ENCODE measurements around the gene HIPK2. TPM values are rescaled to one million over a fixed set of nuclear protein-coding genes. Genes with fewer than 3 reads are reported as not detected.
"Not testable (repeated sequence)": the region's sequence is repeated elsewhere in the genome, so short reads cannot be mapped to it uniquely, and the experiment has no call there.

Gene HIPK2
- total RNA-seq, 1 donor from 2014 or later = 23.5 TPM

DNA sequence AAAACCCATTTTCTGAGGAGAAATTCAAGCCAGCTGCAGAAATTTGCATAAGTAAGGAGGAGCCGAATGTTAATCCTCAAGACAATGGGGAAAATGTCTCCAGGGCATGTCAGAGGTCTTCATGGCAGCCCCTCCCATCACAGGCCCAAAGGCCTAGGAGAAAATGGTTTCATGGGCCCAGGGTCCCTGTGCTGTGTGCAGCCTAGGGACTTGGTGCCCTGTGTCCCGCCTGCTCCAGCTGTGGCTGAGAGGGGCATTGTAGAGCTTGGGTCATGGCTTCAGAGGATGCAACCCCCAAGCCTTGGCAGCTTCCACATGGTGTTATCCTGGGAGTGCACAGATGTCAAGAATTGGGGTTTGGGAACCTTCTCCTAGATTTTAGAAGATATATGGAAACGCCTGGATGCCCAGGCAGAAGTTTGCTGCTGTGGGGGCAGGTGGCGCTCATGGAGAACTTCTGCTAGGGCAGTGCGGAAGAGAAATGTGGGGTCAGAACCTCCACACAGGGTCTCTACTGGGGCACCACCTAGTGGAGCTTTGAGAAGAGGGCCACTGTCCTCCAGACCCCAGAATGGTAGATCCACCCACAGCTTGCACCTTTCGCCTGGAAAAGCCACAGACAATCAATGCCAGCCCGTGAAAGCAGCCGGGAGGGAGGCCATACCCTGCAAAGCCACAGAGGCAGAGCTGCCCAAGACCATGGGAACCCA lies 223.7 kb downstream of the HIPK2 start:
- not testable (repeated sequence) for DNase-seq (ENCODE audit: low read depth)

DNA sequence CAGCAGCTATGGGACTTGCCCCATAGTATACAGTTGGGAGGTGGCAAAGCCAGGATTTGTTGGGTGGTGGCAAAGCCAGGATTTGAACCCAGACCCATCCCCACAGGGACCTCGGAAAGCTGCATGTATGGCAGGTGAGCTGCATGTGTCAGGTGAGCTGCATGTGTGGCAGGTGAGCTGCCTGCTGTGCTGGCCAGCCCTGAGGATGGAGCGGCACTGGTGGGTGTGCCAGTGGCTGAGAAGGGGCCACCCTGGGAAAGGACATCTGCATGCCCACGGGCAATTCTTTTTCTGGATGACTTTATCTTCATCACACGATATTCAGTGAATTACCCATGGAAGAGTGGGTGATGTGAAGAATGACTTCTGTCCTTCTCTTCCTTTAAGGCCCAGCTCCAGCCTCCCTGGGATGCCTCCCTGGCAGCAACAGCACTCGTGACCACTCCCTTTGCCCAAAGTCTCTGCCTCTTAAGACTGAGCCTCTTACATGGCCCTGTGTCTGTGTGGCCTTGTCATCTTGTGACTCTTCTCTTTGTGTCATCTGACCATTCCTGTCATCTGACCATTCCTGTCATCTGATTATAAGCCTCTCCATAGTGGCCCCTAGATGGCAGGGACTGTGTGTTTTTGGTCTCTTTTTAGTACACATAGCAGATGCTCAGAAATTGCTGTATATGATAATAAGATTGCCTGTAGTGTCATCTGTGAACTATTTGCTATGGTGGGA lies 229.3 kb downstream of the HIPK2 start:
- no peak for DNase-seq (ENCODE audit: low read depth)

DNA sequence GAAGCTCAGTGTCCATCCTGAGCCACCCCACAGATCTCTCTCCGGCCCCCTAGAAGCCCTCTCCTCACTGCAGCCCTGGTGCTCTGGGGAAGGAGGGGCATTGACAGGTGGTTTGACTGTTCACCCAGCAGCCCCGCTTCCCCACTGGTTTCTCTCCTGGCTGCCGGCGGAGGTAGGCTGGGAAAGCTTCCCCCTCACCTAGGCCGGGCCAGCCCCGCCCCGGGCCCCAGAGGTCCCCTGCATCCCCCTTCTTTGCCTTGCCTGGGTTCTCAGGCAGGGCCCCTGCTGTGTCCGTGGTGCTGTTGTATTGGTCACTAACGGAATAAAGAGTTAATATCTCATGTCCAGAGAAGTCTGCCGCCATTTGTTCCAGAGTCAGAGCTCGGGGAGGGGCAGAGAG lies 233.2 kb downstream of the HIPK2 start:
- DNase-seq (ENCODE audit: low read depth) = no peak

DNA sequence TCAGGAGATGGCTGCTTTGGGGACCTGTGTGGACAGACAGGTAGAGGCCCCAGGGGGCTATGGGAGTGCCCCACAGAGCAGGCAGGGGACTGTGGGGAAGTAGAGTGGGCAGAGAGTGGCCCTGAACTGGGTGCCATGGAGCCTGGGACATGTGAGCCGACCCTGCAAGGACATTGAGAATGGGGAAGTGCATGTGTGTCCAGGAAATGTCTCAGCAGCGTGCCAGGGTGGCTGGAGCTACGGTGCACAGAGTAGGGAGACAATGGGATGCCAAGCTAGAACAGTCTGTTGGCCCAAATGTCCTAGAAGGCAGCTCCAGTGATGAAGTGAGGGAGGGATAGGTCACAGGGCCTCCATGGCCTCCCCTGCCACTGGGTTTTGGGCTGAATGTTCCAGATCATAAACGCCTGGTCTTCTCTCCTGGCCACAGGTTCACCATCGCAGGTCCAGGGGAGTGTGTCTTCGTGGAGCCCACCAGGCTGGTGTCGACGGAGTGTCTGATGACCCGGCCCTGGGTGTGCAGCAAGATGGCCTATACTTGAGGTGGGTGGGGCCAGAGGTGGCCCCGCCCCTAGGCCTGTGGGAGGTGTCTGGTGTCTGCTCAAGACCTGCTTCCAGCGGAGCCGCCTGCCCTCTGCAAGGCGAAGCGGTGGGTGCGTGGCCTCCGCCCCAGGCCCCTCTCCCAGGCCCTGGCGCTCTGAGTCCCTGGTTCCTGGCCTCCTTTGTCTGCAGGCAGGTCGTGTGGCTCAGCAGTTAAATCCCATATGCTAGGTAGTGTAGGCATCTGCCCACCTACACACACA lies 233.8 kb downstream of the HIPK2 start:
- no peak for DNase-seq (ENCODE audit: low read depth)

DNA sequence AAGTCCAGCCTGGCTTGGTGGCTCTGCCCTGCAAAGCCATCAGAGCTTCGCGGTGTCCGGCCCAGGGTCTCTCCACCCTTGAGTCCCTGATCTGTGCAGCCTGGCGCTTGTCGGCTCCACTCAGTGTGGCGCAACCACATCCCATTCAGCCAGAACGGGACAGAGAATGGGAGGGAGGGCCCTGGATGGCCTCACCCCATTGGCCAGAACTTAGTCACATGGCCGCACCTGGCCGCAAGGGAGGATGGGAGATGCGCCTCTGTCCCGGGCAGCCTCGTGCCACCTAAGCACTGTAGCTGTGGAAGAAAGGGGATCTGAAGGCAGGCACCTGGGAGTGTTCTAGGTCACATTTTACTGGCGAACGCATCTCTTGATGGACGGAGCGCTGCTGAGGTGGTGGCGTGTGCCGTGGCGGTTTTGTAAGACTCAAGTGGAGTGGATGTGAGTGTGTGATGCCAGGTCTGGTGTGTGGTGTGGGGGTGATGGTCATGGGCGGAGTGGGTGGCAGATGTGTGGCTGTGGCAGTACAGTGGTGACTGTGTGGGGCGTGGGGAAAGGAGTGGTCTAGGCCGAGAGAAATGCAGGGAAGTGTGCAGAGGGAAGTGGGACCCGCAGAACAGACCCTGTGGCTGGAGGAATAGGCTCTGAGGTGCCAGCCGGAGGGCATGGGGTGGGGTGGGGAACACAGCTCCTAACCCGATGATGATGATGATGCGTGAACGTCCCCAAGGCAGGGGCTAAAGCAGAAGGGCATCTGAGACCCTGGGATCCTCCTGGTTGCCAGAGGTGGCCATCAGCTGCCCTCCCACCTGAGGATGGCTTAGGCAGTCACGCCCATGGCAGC lies 235.3 kb downstream of the HIPK2 start:
- no peak for DNase-seq (ENCODE audit: low read depth)

DNA sequence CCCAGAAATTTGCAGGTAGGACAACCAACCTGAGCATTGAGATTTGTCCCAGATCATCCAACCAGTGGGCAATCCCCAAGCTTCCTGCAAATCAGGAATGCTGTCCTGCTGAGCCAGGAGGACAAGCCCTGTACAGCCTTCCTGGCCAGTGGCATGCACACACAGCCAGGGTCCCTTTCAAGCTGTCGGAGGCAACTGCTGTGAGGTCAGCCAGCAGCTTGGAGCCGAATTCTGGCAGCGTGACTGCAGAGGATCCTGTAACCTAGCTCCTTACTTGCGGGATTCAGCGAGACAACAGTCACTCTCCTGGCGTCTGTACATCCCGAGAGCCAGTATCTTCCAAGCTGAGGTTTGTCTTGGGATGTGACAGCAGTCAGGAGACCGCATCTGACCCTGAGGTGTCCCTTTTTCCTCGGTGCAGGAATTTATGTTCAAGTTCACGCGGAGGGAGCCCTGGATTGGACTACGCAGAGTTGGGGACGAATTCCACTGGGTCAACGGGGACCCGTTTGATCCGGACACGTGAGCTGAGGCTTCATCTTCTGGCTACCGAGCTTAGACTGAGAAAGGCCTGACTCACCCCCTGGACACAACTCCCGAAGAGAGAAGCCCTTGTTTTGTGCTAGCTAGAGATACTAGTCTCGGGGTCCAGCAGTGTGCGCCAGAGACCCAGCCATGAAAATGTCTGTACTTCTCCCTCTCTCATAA lies 236.0 kb downstream of the HIPK2 start:
- DNase-seq (ENCODE audit: low read depth) = peak; percentile 59

DNA sequence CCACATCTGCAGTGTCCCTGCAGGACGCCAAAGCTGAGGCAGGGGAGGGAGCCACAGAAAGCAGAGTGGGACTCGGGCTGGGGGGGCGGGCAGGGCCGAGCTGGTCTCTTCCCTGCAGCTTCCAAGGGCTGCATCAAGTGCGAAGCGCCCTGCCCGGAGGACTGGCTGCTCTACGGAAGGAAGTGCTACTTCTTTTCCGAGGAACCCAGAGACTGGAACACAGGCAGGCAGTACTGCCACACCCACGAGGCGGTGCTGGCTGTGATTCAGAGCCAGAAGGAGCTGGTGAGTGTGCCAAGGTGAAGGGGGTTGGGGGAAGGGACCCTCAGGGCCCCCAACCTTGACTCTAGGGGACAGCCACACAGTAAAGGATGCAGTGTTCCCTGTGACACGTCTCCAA lies 237.6 kb downstream of the HIPK2 start:
- no peak for DNase-seq (ENCODE audit: low read depth)

DNA sequence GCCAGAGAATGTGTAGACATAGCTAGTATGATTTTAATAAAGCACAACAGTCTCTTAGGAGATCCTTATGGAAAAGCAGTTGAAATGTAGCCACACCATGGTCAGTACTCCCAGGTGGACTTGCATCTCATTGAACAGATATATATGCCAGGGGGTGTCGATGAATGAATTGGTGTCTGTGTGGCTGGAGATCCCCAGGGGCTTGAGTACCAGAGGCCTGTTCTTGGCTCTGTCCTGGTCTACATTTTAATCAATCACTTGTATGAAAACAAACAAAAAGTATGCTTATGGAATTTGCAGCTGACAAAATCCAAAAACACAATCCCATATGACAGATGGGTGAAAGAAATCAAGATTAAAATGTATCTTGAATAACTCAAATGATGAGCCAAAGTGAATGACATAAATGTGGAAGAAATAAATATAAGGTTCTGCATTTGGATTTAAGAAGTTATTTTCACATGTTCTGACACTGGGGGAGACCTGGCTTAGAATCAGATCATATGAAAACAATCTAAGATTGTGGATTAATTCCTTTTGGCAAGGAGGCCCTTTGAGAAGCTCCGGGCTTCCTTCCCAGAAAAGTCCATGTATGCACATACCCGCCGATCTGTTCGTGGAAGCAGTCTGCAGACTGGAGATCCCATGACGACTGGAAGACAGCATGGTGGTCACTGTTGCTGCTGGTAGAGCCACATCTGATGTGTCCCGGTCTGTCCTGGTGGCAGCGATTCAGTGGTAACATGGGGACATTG lies 238.7 kb downstream of the HIPK2 start:
- no peak for DNase-seq (ENCODE audit: low read depth)

DNA sequence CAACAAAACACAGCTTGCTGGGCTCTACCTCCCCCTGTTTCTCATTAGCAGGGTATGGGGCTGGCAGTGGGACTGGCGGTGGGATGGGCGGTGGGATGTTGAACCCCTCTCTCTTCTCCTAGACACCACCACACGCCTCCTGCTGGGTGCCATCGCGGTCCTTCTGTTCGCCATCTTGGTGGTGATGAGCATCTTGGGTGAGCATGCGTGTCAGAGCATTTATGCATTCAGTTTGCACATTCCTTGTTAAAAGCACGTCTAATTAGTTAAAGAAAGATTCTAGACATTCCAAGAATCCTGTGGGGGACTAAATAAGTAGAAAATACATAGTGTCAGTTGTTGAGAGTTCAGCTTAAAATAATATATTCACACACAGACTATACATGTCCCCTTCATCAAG lies 241.6 kb downstream of the HIPK2 start:
- no peak for DNase-seq (ENCODE audit: low read depth)

DNA sequence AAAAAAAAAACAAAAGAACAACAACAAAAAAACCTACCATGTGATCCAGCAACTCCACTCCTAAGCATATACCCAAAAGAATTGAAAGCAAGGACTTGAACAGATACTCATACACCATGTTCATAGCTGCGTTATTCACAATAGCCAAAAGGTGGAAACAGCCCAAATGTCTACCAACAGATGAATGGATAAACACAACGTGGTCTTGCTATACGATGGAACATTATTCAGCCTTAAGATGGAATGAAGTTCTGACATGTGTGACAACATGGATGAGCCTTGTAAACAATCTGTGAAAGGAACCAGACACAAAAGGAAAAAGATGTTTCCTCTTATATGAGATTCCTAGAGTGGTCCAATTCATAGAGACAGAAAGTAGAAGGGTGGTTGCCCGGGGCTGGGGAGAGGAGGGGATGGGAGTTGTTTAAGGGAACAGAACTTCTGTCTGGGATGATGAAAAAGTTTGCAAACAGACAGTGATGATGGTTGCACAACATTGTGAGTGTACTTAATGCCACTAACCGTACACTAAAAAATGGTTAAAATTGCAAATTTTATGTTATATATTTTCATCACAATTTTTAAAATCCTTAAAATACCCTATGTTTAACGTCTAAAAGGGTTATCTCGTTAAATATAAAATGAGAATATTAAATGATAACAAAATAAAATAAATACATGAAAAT lies 242.7 kb downstream of the HIPK2 start:
- DNase-seq (ENCODE audit: low read depth) = no peak

DNA sequence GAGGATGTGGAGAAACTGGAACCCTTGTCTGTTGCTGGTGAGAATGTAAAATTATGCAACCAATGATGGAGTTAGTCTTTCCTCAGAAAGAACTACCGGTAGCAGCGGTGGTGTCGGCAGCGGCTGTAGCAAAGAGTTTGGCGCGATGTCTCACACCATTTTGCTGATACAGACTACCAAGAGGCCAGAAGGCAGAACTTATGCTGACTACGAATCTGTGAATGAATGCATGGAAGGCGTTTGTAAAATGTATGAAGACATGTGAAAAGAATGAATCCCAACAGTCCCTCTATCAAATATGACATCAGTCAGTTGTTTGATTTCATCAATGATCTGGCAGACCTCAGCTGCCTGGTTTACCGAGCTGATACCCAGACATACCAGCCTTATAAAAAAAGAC lies 243.7 kb downstream of the HIPK2 start:
- no peak for DNase-seq (ENCODE audit: low read depth)

DNA sequence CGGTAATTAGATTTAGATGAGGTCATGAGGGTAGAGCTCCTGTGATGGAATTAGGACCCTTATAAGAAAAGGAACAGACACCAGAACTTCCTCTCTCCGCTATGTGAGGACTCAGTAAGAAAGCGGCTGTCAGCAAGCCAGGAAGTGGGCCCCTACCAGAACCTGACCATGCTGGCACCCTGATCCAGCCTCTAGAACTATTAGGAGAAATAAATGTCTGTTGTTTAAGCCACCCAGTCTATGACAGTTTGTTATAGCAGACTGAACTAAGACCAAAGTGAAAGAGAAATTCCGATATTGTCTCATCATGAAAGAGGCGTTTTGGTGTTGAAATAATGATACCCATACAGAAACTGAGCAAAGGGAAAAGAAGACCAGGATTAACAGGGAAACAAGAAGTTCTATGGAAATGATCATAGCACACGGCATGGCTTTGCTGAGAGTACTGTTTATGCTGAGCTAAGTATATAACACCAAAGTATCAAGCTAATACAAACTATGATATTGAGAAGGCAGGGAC lies 245.1 kb downstream of the HIPK2 start:
- DNase-seq (ENCODE audit: low read depth) = no peak

DNA sequence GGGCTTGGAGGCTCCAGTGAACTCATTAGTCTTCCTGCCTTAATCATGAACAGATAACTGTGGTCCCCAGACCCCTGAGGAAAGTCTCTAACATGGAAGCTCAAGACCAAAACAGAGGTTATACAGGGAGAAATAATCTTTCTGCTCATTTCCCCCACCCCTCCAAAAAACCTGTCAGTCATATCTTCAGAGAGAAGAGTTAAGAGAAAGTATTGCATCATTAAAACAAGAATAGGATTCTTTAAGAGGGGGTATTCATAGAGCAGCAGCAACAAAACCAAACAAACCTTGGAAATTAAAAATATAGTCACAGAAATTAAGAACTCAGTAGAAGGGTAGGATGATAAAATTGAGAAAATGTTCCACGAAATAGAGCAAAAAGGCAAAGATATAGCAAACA lies 246.7 kb downstream of the HIPK2 start:
- no peak for DNase-seq (ENCODE audit: low read depth)

DNA sequence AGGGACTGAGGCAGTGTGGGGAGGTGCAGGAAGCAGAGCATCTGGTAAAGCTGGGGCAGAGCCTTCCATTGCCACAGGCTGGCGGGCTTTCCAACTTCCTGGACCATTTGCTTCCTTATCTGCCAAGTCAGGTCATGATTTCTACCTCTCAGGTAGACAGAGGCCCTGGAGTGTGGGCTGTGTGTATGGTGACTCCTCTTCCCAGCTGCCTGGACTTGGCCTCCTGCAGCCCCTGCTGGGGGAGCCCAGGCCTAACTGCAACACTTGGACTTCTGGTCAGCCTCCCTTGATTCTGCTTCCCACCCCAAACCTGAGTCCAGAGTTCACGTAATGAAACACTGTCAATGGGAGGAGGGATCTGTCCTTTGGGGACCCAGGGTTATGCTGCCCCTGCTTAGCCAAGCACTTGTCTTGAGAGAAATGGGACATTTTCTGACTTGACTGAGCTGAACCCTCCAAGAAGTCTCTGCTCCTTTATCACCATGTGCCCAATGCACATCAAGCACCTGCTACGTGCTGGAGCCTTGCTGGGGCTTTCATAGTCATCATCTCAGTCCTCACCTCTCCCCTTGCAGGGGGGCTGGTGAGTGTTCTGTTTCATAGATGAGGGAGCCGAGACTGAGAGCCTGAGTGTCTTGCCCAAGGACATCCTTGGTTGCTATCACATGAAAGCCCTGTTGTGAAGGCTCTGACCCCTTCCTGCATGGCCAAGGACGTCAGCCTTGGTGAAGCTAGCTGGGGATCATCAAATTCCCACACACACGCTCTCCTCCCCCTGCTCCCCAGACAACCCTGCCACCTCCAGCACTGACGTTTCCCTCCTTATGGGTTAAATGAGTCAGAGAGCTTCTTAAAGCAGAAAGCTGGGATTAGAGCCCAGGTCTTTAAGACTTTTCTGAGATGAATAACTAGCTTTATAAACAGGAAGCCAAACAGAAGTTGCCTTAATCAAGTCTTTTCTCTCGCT lies 250.9 kb downstream of the HIPK2 start:
- DNase-seq (ENCODE audit: low read depth) = no peak

DNA sequence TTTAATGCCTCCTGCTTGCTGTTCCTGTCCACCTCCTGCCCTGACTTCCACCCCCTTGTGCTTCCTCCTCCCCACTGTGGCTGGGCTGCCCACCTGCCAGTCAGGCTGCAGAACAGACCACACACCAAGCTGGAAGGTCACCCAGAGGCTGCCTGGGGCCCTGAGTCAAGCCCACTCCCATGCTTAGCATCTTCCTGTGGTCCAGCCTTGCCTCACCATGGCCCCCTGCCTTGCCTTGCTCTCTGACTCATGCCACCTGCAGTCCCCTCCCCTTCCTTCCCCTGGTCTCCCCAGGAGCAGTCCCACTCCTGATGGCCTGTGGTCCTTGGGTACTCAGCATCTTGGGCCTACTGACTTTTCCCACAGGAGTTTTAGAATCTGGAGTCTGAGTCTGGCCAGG lies 252.0 kb downstream of the HIPK2 start:
- DNase-seq (ENCODE audit: low read depth) = no peak

DNA sequence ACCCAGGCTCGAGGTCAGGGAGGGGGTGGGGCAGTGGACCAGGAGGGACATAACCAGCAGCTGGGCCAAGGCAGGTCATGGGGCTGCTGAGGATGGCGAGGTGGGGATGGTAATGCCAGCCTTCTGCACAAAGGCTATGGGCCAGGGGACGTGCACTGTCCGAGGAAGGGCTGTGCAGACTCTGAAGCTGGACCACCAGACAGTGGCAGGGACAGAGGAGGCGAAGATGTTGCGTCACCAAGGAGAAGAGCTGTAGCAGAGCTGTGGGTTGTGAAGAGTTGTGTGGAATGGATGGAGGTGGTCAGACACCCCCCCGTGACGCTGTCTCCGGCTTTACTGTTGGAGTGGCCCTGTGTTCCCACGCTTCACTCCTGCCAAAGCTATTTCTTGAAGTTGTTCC lies 252.6 kb downstream of the HIPK2 start:
- DNase-seq (ENCODE audit: low read depth) = no peak

DNA sequence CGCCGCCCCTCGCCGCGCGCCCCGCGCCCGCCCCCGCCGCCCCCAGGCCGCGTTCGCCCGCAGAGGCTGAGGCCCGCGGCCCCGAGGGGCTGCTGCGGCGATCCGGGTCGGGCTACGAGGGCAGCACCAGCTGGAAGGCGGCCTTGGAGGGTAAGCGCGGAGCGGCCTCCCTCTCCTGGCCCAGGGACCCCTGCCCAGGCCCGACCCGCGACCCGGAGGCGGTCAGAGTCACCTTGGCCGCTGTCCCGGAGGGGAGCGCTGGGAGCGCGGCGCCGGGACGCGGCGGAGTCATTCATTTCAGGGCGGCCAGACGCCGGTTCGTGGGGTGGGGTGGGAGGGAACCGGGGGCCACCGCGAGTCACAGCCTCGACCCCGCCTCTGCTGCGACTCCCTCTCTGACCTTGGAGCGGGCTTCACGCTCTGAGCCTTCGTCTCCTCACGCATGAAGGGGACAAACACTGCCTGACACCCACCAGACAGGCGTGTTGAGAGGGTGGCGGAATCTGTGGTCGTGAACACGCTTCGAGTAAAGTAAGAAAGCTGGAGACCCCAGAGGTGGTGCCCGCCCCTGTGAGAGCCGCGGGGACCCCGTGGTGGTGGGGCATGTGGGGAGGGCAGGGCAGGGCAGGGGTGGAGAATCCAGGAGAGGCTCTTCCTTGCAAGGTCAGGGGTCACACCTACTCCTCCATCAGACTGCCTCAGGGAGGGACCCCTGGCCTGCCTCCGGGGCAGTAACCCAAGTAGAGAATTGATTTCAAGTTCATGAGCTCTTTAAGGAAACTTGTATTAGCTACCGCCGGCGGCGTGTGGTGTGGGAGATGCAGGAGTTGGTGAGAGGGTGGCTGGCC lies 253.6 kb downstream of the HIPK2 start:
- DNase-seq (ENCODE audit: low read depth) = no peak
